Hindlimb muscle (tissue), 1 donor: Measurements from ENCODE around the gene CTCFL. TPM values are rescaled to one million over a fixed set of nuclear protein-coding genes. Genes with fewer than 3 reads are reported as not detected.

Experiments
- DNase-seq: peaks from one replicate; pipeline ENCODE4 v3.0.0-alpha.2; 2013
- polyA plus RNA-seq: library from polyadenylated mRNA; unstranded; fragments of 120-200 nt; gene quantifications from one replicate; pipeline ENCODE4 v1.2.1, GENCODE V29; 2013; ENCODE audit not compliant: insufficient read length

CTCFL gene
- polyA plus RNA-seq, 1 donor, result 0.21 TPM

GRCh38 chr20:57464642-57465211 lies 60.2 kb downstream of the CTCFL start:
- DNase-seq, result no peak

- DNase-seq, result no peak
Measured at GRCh38 chr20:57462781-57463180, 62.2 kb downstream of the CTCFL start.

GRCh38 chr20:57461726-57462125 lies 63.2 kb downstream of the CTCFL start:
- DNase-seq, result no peak

- DNase-seq, result no peak
Measured at GRCh38 chr20:57460781-57461465, 64.0 kb downstream of the CTCFL start.

- no peak for DNase-seq
Measured at GRCh38 chr20:57459897-57460296, 65.0 kb downstream of the CTCFL start.

- DNase-seq, result no peak
Measured at GRCh38 chr20:57459278-57459677, 65.7 kb downstream of the CTCFL start.

GRCh38 chr20:57458400-57459160 lies 66.4 kb downstream of the CTCFL start:
- DNase-seq, result no peak

- DNase-seq, result no peak
Measured at GRCh38 chr20:57457243-57458095, 67.5 kb downstream of the CTCFL start.

- no peak for DNase-seq
Measured at GRCh38 chr20:57456116-57456515, 68.8 kb downstream of the CTCFL start.

GRCh38 chr20:57455386-57455785 lies 69.6 kb downstream of the CTCFL start:
- DNase-seq, result no peak

- DNase-seq, result no peak
Measured at GRCh38 chr20:57451795-57452661, 72.9 kb downstream of the CTCFL start.

GRCh38 chr20:57451431-57451794 lies 73.5 kb downstream of the CTCFL start:
- DNase-seq, result no peak

- no peak for DNase-seq
Measured at GRCh38 chr20:57450931-57451330, 74.0 kb downstream of the CTCFL start.

GRCh38 chr20:57450419-57450818 lies 74.5 kb downstream of the CTCFL start:
- no peak for DNase-seq

- DNase-seq, result no peak
Measured at GRCh38 chr20:57449398-57450354, 75.3 kb downstream of the CTCFL start.

- no peak for DNase-seq
Measured at GRCh38 chr20:57448764-57449354, 76.1 kb downstream of the CTCFL start.
